ENCODE measurements around the gene FOXP2. TPM values are rescaled to one million over a fixed set of nuclear protein-coding genes. Genes with fewer than 3 reads are reported as not detected.
"Not testable (repeated sequence)": the region's sequence is repeated elsewhere in the genome, so short reads cannot be mapped to it uniquely, and the experiment has no call there.

FOXP2 gene
- total and polyA plus RNA-seq, 7 donors = 1.6 to 150 (median 91.2) TPM

DNA sequence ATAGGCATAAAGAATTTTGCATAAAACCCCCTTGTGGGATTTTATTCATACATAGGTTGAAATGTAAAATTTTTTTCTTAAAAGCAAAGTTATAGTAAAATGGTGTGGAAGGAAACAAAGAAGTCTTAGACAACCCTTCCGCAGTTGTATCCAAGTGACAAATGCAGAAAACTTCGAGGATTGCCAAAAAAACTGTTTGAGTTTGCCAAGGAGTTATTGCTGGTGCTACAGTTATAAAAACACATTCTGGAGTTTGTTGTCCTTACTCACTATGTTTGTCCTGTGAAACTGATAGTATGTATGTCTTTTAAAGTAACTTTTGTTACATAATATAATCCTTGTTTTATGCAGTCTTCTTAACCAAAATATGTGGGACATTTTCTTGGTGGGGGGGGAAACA is 120.3 kb downstream of the FOXP2 start:
- Histone ChIP-seq H3K27me3 (no peaks in the 10 kb centered on the region), H3K4me1 (peaks cover 0 to 55% (median 36%) of the 10 kb centered on the region in 4 donors), H3K27ac (no peak overlapping the region), H3K9me3 (no peaks in the 10 kb centered on the region), H3K4me3 (no peak overlapping the region), H3K36me3 (no peaks in the 10 kb centered on the region)
- DNase-seq = no peak
- WGBS, 2 donors = 9 to 58% methylated on average over 2 of the region's 2 CpGs
- TF ChIP-seq POLR2AphosphoS5 (IDR thresholded peaks at IDR 0.05) (no peak), POLR2A (IDR thresholded peaks at IDR 0.05) (no peak)
- TF ChIP-seq, protein P1, sequence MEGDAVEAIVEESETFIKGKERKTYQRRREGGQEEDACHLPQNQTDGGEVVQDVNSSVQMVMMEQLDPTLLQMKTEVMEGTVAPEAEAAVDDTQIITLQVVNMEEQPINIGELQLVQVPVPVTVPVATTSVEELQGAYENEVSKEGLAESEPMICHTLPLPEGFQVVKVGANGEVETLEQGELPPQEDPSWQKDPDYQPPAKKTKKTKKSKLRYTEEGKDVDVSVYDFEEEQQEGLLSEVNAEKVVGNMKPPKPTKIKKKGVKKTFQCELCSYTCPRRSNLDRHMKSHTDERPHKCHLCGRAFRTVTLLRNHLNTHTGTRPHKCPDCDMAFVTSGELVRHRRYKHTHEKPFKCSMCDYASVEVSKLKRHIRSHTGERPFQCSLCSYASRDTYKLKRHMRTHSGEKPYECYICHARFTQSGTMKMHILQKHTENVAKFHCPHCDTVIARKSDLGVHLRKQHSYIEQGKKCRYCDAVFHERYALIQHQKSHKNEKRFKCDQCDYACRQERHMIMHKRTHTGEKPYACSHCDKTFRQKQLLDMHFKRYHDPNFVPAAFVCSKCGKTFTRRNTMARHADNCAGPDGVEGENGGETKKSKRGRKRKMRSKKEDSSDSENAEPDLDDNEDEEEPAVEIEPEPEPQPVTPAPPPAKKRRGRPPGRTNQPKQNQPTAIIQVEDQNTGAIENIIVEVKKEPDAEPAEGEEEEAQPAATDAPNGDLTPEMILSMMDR (IDR thresholded peaks at IDR 0.05) = no peak
- intact Hi-C loops (cut with DNase I) = loop anchor here (10.0 kb wide), 1 partner anchor 450 kb away; no protein-coding TSS in a partner anchor

DNA sequence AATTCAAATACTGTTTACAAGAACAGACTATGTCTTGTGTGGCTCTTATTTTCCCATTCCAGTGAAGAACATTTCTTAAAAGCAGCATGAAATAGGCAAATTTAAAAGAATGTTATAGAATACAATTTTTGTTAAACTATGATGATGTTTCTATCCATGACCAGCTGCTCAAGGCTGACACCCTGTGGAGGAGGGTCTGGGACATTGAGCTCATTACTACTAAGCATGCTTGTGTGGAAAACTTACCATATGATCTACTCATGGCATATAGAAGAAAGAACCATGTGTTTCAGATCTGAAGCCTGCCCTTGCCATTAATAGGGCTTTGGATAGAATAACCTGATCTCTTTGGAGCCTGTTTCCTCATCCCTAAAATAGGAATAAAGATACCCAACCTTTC is 125.0 kb downstream of the FOXP2 start:
- no peak for DNase-seq
- TF ChIP-seq POLR2AphosphoS5 (IDR thresholded peaks at IDR 0.05) (no peak), EP300 (IDR thresholded peaks at IDR 0.05) (no peak), POLR2A (IDR thresholded peaks at IDR 0.05) (no peak)
- TF ChIP-seq, protein P1 (IDR thresholded peaks at IDR 0.05) = peak in 1 of 4 experiments; percentile 18
- Histone ChIP-seq H3K36me3 (no peaks in the 10 kb centered on the region), H3K27me3 (no peaks in the 10 kb centered on the region), H3K4me3 (no peak overlapping the region), H3K4me1 (peaks cover 0 to 13% (median 9%) of the 10 kb centered on the region in 4 donors), H3K9me3 (no peaks in the 10 kb centered on the region), H3K27ac (no peak overlapping the region)
- intact Hi-C loops (cut with DNase I) = loop anchor here (10.0 kb wide), 1 partner anchor 455 kb away; no protein-coding TSS in a partner anchor

DNA sequence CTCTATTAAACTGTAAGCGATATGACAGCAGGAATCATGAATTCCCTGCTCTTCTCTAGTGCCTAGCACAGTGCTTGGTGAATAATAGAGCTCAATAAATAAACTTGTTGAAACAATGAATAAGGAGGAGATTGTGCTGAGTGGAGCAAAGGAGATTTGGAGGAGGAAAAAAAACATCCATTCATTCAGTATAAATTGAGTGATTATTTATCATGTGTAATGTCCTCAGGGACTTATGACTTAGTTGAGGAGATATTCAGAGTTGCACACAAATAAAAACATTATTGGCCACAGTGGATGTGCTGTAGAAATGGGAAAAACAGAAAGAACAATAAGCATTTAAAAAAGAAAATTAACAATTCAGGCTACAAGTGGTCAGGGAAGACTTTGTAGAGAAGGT is 125.7 kb downstream of the FOXP2 start:
- Histone ChIP-seq H3K27ac (no peak overlapping the region), H3K4me3 (no peak overlapping the region), H3K27me3 (no peaks in the 10 kb centered on the region), H3K9me3 (no peaks in the 10 kb centered on the region), H3K36me3 (no peaks in the 10 kb centered on the region), H3K4me1 (peaks cover 0 to 5% (median 2%) of the 10 kb centered on the region in 4 donors)
- intact Hi-C loops (cut with DNase I) = no loop called here
- 89 to 90% methylated on average over 1 of the region's 1 CpG for WGBS, 2 donors
- DNase-seq = no peak
- TF ChIP-seq EP300 (IDR thresholded peaks at IDR 0.05) (no peak), POLR2AphosphoS5 (IDR thresholded peaks at IDR 0.05) (no peak), POLR2A (IDR thresholded peaks at IDR 0.05) (no peak)
- TF ChIP-seq, protein P1 (IDR thresholded peaks at IDR 0.05) = no peak

DNA sequence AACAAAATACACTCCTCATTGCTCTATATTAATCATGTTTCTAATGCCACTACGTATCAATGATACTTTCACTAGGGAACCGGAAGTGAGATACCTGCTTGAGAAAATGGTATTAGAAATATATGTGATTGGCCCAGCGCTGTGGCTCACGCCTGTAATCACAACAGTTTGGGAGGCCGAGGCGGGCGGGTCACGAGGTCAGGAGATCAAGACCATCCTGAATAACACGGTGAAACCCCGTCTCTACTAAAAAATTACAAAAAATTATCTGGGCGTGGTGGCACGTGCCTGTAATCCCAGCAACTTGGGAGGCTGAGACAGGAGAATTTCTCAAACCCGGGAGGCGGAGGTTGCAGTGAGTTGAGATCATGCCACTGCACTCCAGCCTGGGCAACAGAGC is 132.7 kb downstream of the FOXP2 start:
- intact Hi-C loops (cut with DNase I) = not testable (repeated sequence)
- WGBS, 2 donors = 95% methylated on average over 14 of the region's 14 CpGs

DNA sequence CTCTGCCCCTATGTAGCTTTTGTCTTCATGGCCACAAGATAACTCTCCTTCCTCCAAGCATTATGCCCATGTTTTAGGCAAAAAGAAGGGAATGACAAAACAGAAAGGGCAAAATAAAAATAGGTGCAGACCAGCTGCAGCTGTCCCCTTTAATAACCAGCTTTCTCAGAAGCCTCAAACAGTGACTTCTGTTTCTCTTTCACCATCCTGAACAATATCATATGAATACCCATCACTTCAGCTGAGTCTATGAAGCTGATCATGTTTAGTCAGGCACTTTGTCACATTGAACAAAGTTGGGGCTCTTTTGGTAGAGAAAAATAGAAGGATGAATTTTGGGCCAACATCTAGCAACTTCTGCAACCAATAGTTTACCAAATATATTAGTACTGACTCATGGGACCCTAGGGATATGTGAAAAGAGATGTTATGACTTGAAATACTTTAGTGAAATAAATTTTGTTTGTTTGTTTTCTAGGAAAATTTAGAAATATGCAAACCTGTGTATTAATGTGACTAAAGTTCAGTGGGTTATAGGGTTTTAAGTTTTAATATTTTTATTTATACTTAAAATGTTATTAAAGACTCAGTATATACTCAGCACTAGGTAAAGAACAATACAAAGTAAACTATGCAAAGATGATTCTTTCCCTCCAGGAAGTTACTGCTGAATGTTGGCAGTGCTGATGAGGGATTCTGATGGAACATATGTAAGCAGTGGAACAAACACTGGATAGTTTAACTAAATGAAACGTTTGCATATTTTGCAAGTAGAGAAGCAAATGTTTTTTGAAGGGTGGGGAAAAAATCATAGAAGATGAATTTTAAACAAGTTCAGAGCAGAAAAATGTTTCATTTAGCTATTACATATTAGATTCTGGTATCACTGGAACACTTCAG is 133.7 kb downstream of the FOXP2 start:
- Histone ChIP-seq H3K27me3 (no peaks in the 10 kb centered on the region), H3K9me3 (no peaks in the 10 kb centered on the region), H3K4me3 (no peak overlapping the region), H3K36me3 (peaks cover 0 to 5% (median 0%) of the 10 kb centered on the region in 4 donors), H3K27ac (peak overlapping the region in 1 of 4 donors; percentile 3), H3K4me1 (peaks cover 0 to 11% (median 5%) of the 10 kb centered on the region in 4 donors)
- TF ChIP-seq POLR2A (IDR thresholded peaks at IDR 0.05) (no peak), POLR2AphosphoS5 (IDR thresholded peaks at IDR 0.05) (no peak), EP300 (IDR thresholded peaks at IDR 0.05) (no peak)
- TF ChIP-seq, protein P1 (IDR thresholded peaks at IDR 0.05) = no peak
- intact Hi-C loops (cut with DNase I) = no loop called here
- 34 to 45% methylated on average over 1 of the region's 1 CpG for WGBS, 2 donors
- DNase-seq = no peak

More for the DNA sequence above, 132.7 kb downstream of the FOXP2 start:
- not testable (repeated sequence) for H3K9me3 ChIP-seq, H3K4me3 ChIP-seq, H3K27ac ChIP-seq, H3K27me3 ChIP-seq, H3K36me3 ChIP-seq, DNase-seq
- peaks cover 0 to 11% (median 5%) of the 10 kb centered on the region in 4 donors for H3K4me1 ChIP-seq

Data from sigmoid colon (tissue), 7 donors.